ENCODE results near the gene ZNF365. TPM values are rescaled to one million over a fixed set of nuclear protein-coding genes. Genes with fewer than 3 reads are reported as not detected.

ZNF365 gene
- total and polyA plus RNA-seq, 9 of the 15 experiments (the other 6 are each of a cell fraction or from before 2014, with no cell fraction given) = 0.03 to 0.04 TPM; not detected in 7

DNA sequence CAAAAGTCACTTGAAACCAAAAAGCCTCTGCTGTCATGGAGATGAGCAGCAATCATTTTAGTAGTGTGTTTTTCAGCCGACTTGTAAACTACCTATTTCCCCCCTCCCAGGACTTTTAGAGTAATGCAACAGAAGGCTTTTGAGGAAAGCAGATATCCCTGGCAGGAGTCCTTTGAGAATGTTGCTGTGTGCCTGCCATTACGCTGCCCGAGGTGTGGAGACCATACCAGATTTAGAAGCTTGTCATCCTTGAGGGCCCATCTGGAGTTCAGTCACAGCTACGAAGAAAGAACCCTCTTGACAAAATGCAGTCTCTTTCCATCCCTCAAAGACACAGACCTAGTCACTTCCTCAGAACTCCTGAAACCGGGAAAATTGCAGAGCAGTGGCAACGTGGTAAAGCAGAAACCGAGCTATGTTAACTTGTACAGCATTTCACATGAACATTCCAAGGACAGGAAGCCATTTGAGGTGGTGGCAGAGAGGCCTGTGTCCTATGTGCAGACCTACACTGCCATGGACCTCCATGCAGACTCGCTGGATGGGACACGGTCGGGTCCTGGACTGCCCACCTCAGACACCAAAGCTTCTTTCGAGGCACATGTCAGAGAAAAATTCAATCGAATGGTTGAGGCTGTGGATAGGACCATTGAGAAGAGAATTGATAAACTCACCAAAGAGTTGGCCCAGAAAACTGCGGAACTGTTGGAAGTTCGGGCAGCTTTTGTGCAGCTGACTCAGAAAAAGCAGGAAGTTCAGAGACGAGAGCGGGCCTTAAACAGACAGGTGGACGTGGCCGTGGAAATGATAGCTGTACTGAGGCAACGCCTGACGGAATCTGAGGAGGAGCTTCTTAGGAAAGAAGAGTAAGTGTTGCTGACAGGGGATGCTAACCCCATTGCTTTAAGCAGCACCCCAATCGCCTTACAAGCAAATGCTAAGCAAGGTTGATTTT, 2.2 kb downstream of the ZNF365 start:
- in situ Hi-C loops (cut with MboI) (no loop called here), intact Hi-C loops (cut with micrococcal nuclease) (no loop called here)
- ChIA-PET POLR2A (no interaction called here), CTCF (ENCODE audit: low intra/inter-chr PET ratio) (no interaction called here)
- no peak for TF ChIP-seq KDM1A (IDR thresholded peaks at IDR 0.05)
- no peak for TF ChIP-seq FUS (optimal IDR thresholded peaks at IDR 0.05; ENCODE audit: low read depth, low read length)
- no peak for TF ChIP-seq SIN3A (IDR thresholded peaks at IDR 0.05; ENCODE audit: borderline replicate concordance in 2 of 2, control insufficient read depth in 1 of 2, low read depth in 2 of 2, low read length in 2 of 2)
- TF ChIP-seq SRSF1 (IDR thresholded peaks at IDR 0.05; ENCODE audit: low read depth, low read length) = no peak
- no peak for TF ChIP-seq ZNF561 (CRISPR knock-in tag; conservative IDR thresholded peaks at IDR 0.05)
- TF ChIP-seq CEBPG (CRISPR knock-in tag; IDR thresholded peaks at IDR 0.05) = no peak
- TF ChIP-seq CEBPG (tag; conservative IDR thresholded peaks at IDR 0.05 in 1 of 2, IDR thresholded peaks at IDR 0.05 in 1 of 2) = no peak
- TF ChIP-seq, protein P1, sequence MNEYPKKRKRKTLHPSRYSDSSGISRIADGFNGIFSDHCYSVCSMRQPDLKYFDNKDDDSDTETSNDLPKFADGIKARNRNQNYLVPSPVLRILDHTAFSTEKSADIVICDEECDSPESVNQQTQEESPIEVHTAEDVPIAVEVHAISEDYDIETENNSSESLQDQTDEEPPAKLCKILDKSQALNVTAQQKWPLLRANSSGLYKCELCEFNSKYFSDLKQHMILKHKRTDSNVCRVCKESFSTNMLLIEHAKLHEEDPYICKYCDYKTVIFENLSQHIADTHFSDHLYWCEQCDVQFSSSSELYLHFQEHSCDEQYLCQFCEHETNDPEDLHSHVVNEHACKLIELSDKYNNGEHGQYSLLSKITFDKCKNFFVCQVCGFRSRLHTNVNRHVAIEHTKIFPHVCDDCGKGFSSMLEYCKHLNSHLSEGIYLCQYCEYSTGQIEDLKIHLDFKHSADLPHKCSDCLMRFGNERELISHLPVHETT (CRISPR knock-in tag; conservative IDR thresholded peaks at IDR 0.05 in 1 of 2, IDR thresholded peaks at IDR 0.05 in 1 of 2) = no peak
- TF ChIP-seq L3MBTL2 (IDR thresholded peaks at IDR 0.05) = no peak
- TF ChIP-seq ZNF41 (CRISPR knock-in tag; conservative IDR thresholded peaks at IDR 0.05) = no peak
- TF ChIP-seq TCF3 (CRISPR knock-in tag; IDR thresholded peaks at IDR 0.05) = no peak
- TF ChIP-seq, protein P2, sequence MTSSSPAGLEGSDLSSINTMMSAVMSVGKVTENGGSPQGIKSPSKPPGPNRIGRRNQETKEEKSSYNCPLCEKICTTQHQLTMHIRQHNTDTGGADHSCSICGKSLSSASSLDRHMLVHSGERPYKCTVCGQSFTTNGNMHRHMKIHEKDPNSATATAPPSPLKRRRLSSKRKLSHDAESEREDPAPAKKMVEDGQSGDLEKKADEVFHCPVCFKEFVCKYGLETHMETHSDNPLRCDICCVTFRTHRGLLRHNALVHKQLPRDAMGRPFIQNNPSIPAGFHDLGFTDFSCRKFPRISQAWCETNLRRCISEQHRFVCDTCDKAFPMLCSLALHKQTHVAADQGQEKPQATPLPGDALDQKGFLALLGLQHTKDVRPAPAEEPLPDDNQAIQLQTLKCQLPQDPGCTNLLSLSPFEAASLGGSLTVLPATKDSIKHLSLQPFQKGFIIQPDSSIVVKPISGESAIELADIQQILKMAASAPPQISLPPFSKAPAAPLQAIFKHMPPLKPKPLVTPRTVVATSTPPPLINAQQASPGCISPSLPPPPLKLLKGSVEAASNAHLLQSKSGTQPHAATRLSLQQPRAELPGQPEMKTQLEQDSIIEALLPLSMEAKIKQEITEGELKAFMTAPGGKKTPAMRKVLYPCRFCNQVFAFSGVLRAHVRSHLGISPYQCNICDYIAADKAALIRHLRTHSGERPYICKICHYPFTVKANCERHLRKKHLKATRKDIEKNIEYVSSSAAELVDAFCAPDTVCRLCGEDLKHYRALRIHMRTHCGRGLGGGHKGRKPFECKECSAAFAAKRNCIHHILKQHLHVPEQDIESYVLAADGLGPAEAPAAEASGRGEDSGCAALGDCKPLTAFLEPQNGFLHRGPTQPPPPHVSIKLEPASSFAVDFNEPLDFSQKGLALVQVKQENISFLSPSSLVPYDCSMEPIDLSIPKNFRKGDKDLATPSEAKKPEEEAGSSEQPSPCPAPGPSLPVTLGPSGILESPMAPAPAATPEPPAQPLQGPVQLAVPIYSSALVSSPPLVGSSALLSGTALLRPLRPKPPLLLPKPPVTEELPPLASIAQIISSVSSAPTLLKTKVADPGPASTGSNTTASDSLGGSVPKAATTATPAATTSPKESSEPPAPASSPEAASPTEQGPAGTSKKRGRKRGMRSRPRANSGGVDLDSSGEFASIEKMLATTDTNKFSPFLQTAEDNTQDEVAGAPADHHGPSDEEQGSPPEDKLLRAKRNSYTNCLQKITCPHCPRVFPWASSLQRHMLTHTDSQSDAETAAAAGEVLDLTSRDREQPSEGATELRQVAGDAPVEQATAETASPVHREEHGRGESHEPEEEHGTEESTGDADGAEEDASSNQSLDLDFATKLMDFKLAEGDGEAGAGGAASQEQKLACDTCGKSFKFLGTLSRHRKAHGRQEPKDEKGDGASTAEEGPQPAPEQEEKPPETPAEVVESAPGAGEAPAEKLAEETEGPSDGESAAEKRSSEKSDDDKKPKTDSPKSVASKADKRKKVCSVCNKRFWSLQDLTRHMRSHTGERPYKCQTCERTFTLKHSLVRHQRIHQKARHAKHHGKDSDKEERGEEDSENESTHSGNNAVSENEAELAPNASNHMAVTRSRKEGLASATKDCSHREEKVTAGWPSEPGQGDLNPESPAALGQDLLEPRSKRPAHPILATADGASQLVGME (CRISPR knock-in tag; IDR thresholded peaks at IDR 0.05) = no peak
- no peak for TF ChIP-seq HDAC2 (IDR thresholded peaks at IDR 0.05)
- Histone ChIP-seq H3K9me3 (replicated peaks; ENCODE audit: control insufficient read depth, insufficient read depth, low read depth, low read length) (no peaks in the 10 kb centered on the region), H3K27me3 (ENCODE audit: control insufficient read depth in 2 of 2, insufficient read depth in 2 of 2, low read length in 2 of 2) (peaks cover 0 to 14% of the 10 kb centered on the region in 2 experiments; a peak in 4 of 5 replicates), H3K27ac (ENCODE audit: extremely low read depth, low read depth, low read length) (no peak overlapping the region), H3K9ac (ENCODE audit: insufficient read depth in 1 of 2, low read depth in 2 of 2, low read length in 2 of 2) (no peak overlapping the region), H3K4me1 (replicated peaks in 1 of 2; ENCODE audit: control insufficient read depth in 2 of 2, insufficient read depth in 2 of 2, low read length in 2 of 2) (peaks cover 0 to 6% of the 10 kb centered on the region in 2 experiments; a peak in 1 of 5 replicates), H4K20me1 (replicated peaks; ENCODE audit: control insufficient read depth, insufficient read depth, low read length) (no peaks in the 10 kb centered on the region), H3K36me3 (ENCODE audit: control insufficient read depth, insufficient read depth, low read length) (no peaks in the 10 kb centered on the region), H3K79me2 (ENCODE audit: control insufficient read depth, insufficient read depth, low read length) (no peaks in the 10 kb centered on the region), H2AFZ (ENCODE audit: low read depth, low read length) (no peak overlapping the region), H3K4me2 (ENCODE audit: insufficient read depth, low read length) (no peak overlapping the region), H3K9me1 (ENCODE audit: control insufficient read depth, insufficient read depth, low read length) (no peaks in the 10 kb centered on the region), H3K4me3 (no peak overlapping the region)
- no peak for FAIRE-seq
- no peak for DNase-seq (ENCODE audit: extremely low read depth in 1 of 4, low spot score in 3 of 4)
- WGBS (ENCODE audit: insufficient coverage, low coverage, missing lambda C conversion rate) = 1% methylated on average over 20 of the region's 21 CpGs
- no TSS peak for BruUV-seq (replicated peaks)
- no peak for ATAC-seq
